DMS153 treated with DMSO at 0.1 percent for 48 hours (cell line): ENCODE results near the gene EEF1AKMT3.

Source experiments
- DNase-seq: peaks from one replicate; lab custom pipeline; 2025; ENCODE audit not compliant: unreplicated experiment; lab: John Stamatoyannopoulos, UW

The EEF1AKMT3 gene

GRCh38 chr12:57782243-57782607 lies 9.8 kb downstream of the EEF1AKMT3 start:
- DNase-seq: no peak

DNA sequence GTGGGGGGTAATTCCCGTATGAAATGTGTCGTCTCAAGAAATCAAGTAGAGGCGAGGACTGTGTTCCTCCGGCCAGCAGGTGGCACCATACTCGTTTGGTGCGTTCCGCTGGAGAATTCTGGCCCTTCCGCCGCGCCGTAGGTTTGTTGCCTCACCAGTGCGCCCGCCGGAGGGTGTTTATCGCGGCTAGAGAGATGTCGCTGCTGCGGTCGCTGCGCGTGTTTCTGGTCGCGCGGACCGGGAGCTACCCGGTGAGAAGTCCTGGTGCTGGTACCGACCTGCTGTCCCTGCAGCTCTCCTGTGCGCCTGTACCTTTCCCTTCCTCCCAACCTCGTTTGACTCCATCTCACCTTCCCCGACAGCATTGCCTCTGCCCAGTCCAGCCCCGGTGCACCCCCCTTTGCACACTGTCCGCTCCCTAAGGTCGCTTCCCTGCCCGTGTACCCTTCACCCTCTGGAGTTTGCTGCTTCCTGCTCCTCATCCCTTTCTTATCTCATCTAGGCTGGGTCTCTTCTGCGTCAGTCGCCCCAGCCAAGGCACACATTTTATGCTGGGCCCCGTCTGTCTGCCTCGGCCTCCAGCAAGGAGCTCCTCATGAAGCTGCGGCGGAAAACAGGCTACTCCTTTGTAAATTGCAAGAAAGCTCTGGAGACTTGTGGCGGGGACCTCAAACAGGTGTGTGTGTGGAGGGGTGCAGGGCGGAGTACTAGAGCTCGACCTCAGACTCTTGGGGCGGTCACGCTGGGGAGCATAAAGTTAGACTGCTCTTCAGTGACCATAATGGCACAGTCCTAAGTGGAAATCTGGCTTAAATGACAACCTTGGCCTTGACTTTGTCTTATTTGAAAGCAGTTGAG lies 10.4 kb downstream of the EEF1AKMT3 start, which contains the start of gene TSFM:
TSS of gene TSFM (plus strand) at position 180 of the 858 bp plus-strand sequence. CDS start at position 195, 15 bp downstream.
- DNase-seq: peak; percentile 89

DNA sequence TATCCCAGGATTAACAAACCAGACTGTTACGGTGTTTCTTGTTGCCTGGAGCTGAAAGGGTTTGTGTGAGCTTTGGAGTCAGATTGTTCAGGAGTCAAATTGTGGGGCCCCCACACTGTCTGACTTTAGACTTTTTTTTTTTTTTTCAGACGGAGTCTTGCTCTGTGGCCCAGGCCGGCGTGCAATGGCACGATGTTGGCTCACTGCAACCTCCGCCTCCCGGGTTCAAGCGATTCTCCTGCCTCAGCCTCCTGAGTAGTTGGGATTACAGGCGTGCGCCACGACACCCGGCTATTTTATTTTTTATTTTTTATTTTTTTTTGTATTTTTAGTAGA lies 11.0 kb downstream of the EEF1AKMT3 start:
- no peak for DNase-seq

GRCh38 chr12:57783861-57784260 lies 11.4 kb downstream of the EEF1AKMT3 start:
- DNase-seq: no peak

- DNase-seq: no peak
Measured at GRCh38 chr12:57793920-57794319, 21.5 kb downstream of the EEF1AKMT3 start.

GRCh38 chr12:57795354-57795753 lies 22.9 kb downstream of the EEF1AKMT3 start:
- no peak for DNase-seq

GRCh38 chr12:57796996-57797395 lies 24.6 kb downstream of the EEF1AKMT3 start:
- no peak for DNase-seq

- DNase-seq: no peak
Measured at GRCh38 chr12:57797933-57798332, 25.5 kb downstream of the EEF1AKMT3 start.

DNA sequence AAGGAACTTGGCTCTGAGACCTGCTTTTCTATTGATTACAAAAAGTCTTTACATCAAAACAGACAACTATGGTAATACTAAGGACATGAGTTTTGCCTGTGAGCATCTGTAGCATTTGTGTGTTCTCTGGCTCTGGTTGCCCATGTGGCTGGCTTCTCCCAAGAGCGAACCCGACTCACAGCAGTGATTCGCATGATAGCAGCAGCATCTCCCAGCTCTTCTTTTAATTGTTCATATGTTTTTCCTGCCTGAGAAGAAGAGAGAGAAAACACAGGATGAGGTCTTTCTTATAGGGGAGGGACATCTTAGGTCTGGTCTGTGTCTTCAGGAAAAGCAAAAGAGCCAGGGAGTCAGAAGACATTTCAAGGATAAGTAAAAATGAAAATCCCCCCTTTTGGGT lies 28.6 kb downstream of the EEF1AKMT3 start:
- DNase-seq: no peak

DNA sequence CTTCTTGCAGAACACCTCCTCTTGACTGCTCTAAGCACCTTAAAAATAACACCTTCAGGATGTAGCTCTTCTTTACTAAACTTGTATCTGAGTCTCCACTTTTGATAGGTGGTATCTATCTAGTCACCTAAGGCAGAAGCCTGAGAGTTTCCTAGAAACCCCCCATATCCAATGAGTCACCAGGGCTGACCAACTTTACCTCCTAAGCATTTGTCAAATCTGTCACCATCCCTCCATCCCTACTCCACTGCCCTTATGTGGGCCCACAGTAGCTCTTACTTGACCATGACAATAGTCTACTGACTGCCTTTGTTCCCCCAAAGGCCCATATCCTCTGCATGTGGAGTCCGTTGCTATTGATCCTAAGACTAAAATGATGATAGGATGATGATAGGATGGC lies 30.2 kb downstream of the EEF1AKMT3 start:
- no peak for DNase-seq

GRCh38 chr12:57803319-57803893 lies 31.0 kb downstream of the EEF1AKMT3 start:
- peak; percentile 17 for DNase-seq

GRCh38 chr12:57806677-57807076 lies 34.3 kb downstream of the EEF1AKMT3 start:
- DNase-seq: no peak

DNA sequence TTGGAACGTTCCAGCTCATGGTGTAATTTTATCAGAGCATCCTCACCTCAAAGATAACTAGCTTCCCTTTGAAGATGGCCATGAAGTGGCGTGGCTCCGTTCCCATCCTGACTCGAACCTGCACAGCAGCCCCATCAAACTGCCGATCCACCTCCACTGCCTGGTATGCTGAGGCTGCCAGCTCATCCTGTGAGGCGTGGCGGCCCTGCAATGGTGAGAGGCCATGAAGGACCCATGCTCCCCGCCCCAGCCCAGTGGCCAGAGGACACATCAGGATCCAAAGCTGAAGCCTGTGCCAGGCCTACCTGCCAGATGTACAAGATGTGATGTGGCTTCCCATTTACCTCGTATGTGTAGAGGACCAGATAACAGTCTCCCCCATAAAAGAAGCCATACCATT lies 34.9 kb downstream of the EEF1AKMT3 start:
- no peak for DNase-seq

GRCh38 chr12:57808351-57808750 lies 35.9 kb downstream of the EEF1AKMT3 start:
- no peak for DNase-seq

GRCh38 chr12:57809425-57809824 lies 37.0 kb downstream of the EEF1AKMT3 start:
- no peak for DNase-seq

DNA sequence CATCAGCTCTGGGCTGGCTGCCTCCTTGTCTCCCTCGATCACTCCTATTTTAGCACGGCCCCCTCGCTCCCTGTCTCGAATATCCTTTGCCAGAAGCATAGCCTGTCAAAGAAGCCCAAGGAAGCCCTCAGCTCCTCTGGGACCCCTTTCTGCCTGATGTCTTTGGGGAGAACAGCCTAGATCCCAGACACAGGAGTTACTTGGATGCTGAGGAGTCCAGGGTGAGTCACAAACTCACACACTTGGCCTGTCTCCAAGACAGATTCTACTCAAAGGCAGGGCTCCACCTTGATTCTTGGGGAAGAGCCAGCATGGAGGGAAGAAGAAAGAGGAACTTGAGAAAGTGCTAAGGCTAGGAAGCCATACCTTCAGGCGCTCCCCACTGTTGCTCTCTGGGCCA lies 38.0 kb downstream of the EEF1AKMT3 start:
- no peak for DNase-seq

DNA sequence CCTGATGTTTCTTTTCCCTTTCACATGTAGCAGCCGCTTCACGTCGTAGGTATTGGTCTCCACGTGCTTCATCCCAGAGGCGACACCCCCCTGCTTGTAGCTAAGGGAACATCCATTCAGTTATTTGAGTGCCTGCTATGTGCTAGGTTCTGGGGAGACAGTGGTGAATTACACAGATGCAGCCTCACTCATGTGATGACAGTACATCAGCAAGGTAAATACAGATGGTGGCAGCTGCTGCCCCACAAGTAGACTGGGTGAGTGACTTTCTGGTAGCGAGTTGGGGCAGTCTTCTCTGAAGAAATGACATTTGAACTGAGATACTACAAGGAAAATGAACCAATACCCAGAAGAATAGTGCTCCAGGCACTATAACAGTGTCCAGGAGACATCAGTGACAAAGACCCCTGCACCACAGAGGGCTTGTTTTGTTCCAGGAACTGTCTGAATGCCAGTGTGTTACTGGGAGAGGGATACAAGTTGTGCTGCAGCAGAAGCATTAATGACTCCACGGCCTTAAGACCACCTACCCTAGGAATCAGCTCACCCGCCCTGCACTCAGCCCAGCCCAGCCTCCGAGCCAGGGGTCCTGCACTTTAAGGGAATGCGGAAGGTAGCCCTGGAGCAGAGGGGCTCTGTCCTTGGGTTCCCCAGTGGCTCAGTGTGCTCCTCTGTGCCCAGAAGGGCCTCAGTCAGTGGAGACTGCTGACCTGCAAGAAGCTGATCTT lies 38.8 kb downstream of the EEF1AKMT3 start:
- no peak for DNase-seq

- no peak for DNase-seq
Measured at GRCh38 chr12:57813111-57813970, 40.9 kb downstream of the EEF1AKMT3 start.

GRCh38 chr12:57813971-57814772 lies 41.8 kb downstream of the EEF1AKMT3 start:
- DNase-seq: no peak
